NT2/D1 (cell line): Measurements from ENCODE around the gene PARG.
"Not testable (repeated sequence)": the region's sequence is repeated elsewhere in the genome, so short reads cannot be mapped to it uniquely, and the experiment has no call there.

Source experiments
- SUZ12 ChIP-seq: IDR thresholded peaks from 2 replicates; pipeline ENCODE4 v1.6.1; 2011; ENCODE audit not compliant: insufficient read length, insufficient read depth; ENCODE audit errors: extremely low read depth
- YY1 ChIP-seq: IDR thresholded peaks from 2 replicates; pipeline ENCODE4 v1.6.1; 2011; ENCODE audit not compliant: insufficient read length, insufficient read depth
- ZNF274 ChIP-seq: IDR thresholded peaks from 2 replicates; pipeline ENCODE4 v1.6.1; 2011; ENCODE audit warnings: mild to moderate bottlenecking, low read depth, low read length

DNA sequence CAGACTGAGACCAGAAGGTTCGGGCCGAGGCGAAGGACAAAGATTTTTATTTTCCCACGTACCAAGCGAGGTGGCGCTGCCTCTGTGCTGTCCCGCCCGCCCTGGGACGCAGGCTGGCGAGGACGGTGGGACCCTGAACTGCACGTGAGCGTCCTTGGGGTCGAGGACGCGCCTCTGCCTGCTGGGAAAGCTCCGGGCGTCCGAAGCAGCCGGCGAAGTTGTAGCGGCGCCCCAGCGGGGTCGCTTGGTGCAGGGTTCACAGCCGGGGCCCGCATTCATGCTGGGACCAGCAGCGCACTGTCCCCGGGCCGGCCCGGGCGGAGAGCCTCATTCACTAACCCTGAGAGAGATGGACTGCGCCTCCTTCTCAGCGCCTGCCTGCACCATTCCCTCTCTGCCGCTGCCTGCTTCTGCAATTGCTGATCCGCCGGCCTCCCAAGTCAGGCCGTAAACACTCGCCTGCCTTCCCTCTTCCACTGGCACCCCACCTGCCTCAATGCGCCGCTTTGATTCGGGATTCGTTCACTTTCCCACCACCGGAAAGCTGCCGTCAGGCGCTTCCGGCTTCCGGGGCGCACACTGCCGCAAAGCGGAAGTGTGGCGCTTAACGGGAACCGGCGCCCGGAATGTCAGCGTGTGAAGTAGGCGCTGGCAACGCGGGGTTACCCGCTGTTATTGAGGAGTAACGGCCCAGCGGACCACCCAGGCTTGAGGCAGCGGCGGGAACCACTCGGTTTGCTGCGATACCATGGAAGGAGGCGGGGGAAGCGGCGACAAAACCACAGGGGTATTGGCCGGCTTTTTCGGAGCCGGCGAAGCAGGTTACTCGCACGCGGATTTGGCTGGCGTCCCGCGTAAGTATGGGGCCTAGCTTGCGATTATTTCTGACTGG, at the start of gene PARG, which contains the start of gene TIMM23B:
- not testable (repeated sequence) for TF ChIP-seq YY1, SUZ12, ZNF274
